Skeletal muscle tissue (tissue), 4 donors: ENCODE data around the gene ECE1. TPM values are rescaled to one million over a fixed set of nuclear protein-coding genes. Genes with fewer than 3 reads are reported as not detected.
"Not testable (repeated sequence)": the region's sequence is repeated elsewhere in the genome, so short reads cannot be mapped to it uniquely, and the experiment has no call there.

Source experiments
- H3K27ac ChIP-seq: one replicate; pipeline ENCODE4 v1.7.0; 2013; ENCODE audit warnings: mild to moderate bottlenecking, low read depth, low read length, inconsistent platforms
- H3K27me3 ChIP-seq, 3 donors: one replicate each; pipeline ENCODE4 v1.7.0; 2013; ENCODE audit warnings: low read length in 3 of 3; ENCODE audit not compliant: control insufficient read depth in 3 of 3, insufficient read depth in 3 of 3
- H3K36me3 ChIP-seq, 3 donors: one replicate each; pipeline ENCODE4 v1.7.0; 2013; ENCODE audit warnings: low read length in 3 of 3; ENCODE audit not compliant: control insufficient read depth in 3 of 3, insufficient read depth in 3 of 3
- H3K4me1 ChIP-seq, 3 donors: one replicate each; pipeline ENCODE4 v1.7.0; 2013; ENCODE audit warnings: low read length in 3 of 3, mild to moderate bottlenecking in 3 of 3; ENCODE audit not compliant: control insufficient read depth in 3 of 3, insufficient read depth in 3 of 3
- H3K4me3 ChIP-seq, 3 donors: one replicate each; pipeline ENCODE4 v1.7.0; 2013; ENCODE audit warnings: low read length in 3 of 3
- H3K9ac ChIP-seq, 3 donors: one replicate each; pipeline ENCODE4 v1.7.0; 2013; ENCODE audit warnings: low read length in 3 of 3, mild to moderate bottlenecking in 3 of 3, moderate library complexity in 2 of 3, low read depth in 1 of 3
- H3K9me3 ChIP-seq, 3 donors: one replicate each; pipeline ENCODE4 v1.7.0; 2013; ENCODE audit warnings: low read length in 3 of 3; ENCODE audit not compliant: control insufficient read depth in 3 of 3
- total RNA-seq: library from RNA; depleted of rRNA; stranded (reverse); fragments of >200 nt; gene quantifications from one replicate; pipeline ENCODE4 v1.2.3, GENCODE V29; 2014
- donor health status: Osteomylitis.

Gene ECE1
- total RNA-seq, 1 donor from 2014 or later, result 25.6 TPM

- Histone ChIP-seq H3K4me1 (no peaks in the 10 kb centered on the region), H3K9me3 (no peaks in the 10 kb centered on the region), H3K36me3 (peaks cover 7 to 12% (median 12%) of the 10 kb centered on the region in 3 donors), H3K27me3 (no peaks in the 10 kb centered on the region), H3K4me3 (no peak overlapping the region), H3K9ac (no peak overlapping the region), H3K27ac (no peak overlapping the region)
These were observed 73.1 kb downstream of the ECE1 start for GRCh38 chr1:21216835-21217811.

GRCh38 chr1:21212126-21212525 lies 78.1 kb downstream of the ECE1 start:
- Histone ChIP-seq H3K4me1 (no peaks in the 10 kb centered on the region), H3K9me3 (no peaks in the 10 kb centered on the region), H3K27me3 (no peaks in the 10 kb centered on the region), H3K36me3 (no peaks in the 10 kb centered on the region), H3K9ac (no peak overlapping the region), H3K4me3 (no peak overlapping the region), H3K27ac (no peak overlapping the region)

- not testable (repeated sequence) for H3K9ac ChIP-seq, H3K27me3 ChIP-seq, H3K36me3 ChIP-seq, H3K4me1 ChIP-seq, H3K4me3 ChIP-seq, H3K9me3 ChIP-seq, H3K27ac ChIP-seq
These were observed 82.0 kb downstream of the ECE1 start for GRCh38 chr1:21208137-21208700.

GRCh38 chr1:21206117-21206516 lies 84.1 kb downstream of the ECE1 start:
- Histone ChIP-seq H3K9me3 (no peaks in the 10 kb centered on the region), H3K27me3 (no peaks in the 10 kb centered on the region), H3K36me3 (no peaks in the 10 kb centered on the region), H3K9ac (no peak overlapping the region), H3K4me1 (no peaks in the 10 kb centered on the region), H3K4me3 (no peak overlapping the region), H3K27ac (no peak overlapping the region)

- no peaks in the 10 kb centered on the region for H3K9me3 ChIP-seq
- no peak overlapping the region for H3K27ac ChIP-seq
- no peak overlapping the region for H3K4me3 ChIP-seq
- no peaks in the 10 kb centered on the region for H3K36me3 ChIP-seq
- H3K27me3 ChIP-seq, result no peaks in the 10 kb centered on the region
- H3K9ac ChIP-seq, result no peak overlapping the region
- H3K4me1 ChIP-seq, result no peaks in the 10 kb centered on the region
These were observed 84.8 kb downstream of the ECE1 start for GRCh38 chr1:21205416-21205815.

GRCh38 chr1:21201650-21202049 lies 88.6 kb downstream of the ECE1 start:
- no peak overlapping the region for H3K9ac ChIP-seq
- H3K27ac ChIP-seq, result no peak overlapping the region
- H3K4me1 ChIP-seq, result no peaks in the 10 kb centered on the region
- no peak overlapping the region for H3K4me3 ChIP-seq
- H3K27me3 ChIP-seq, result no peaks in the 10 kb centered on the region
- H3K36me3 ChIP-seq, result no peaks in the 10 kb centered on the region
- no peaks in the 10 kb centered on the region for H3K9me3 ChIP-seq

- not testable (repeated sequence) for H3K9me3 ChIP-seq, H3K27ac ChIP-seq, H3K36me3 ChIP-seq, H3K4me1 ChIP-seq, H3K4me3 ChIP-seq, H3K27me3 ChIP-seq, H3K9ac ChIP-seq
These were observed 89.0 kb downstream of the ECE1 start for GRCh38 chr1:21201238-21201637.

GRCh38 chr1:21200767-21201166 lies 89.5 kb downstream of the ECE1 start:
- H3K9ac ChIP-seq, result no peak overlapping the region
- no peaks in the 10 kb centered on the region for H3K27me3 ChIP-seq
- no peaks in the 10 kb centered on the region for H3K4me1 ChIP-seq
- no peak overlapping the region for H3K4me3 ChIP-seq
- H3K36me3 ChIP-seq, result no peaks in the 10 kb centered on the region
- no peaks in the 10 kb centered on the region for H3K9me3 ChIP-seq
- H3K27ac ChIP-seq, result no peak overlapping the region

- Histone ChIP-seq H3K27ac (no peak overlapping the region), H3K9ac (no peak overlapping the region), H3K4me1 (peaks cover 0 to 4% (median 2%) of the 10 kb centered on the region in 3 donors)
These were observed 91.3 kb downstream of the ECE1 start for GRCh38 chr1:21198929-21199328.

GRCh38 chr1:21192871-21193270 lies 97.4 kb downstream of the ECE1 start:
- H3K9ac ChIP-seq, result peak overlapping the region in 1 of 3 donors; percentile 50
- no peaks in the 10 kb centered on the region for H3K27me3 ChIP-seq
- peaks cover 11 to 16% (median 14%) of the 10 kb centered on the region in 3 donors for H3K4me1 ChIP-seq
- H3K4me3 ChIP-seq, result peak overlapping the region in 2 of 3 donors; percentile 31 to 44
- H3K27ac ChIP-seq, result no peak overlapping the region
- H3K36me3 ChIP-seq, result no peaks in the 10 kb centered on the region
- H3K9me3 ChIP-seq, result no peaks in the 10 kb centered on the region

More at GRCh38 chr1:21198929-21199328, 91.3 kb downstream of the ECE1 start:
- H3K27me3 ChIP-seq, result no peaks in the 10 kb centered on the region
- no peaks in the 10 kb centered on the region for H3K9me3 ChIP-seq
- H3K36me3 ChIP-seq, result no peaks in the 10 kb centered on the region
- no peak overlapping the region for H3K4me3 ChIP-seq
